GM21381 (cell line): ENCODE data around the gene IQCC.

Source experiments
- ATAC-seq: cut with Tn5 transposase; IDR thresholded peaks from one replicate; pipeline ENCODE4 v1.9.1; 2021; ENCODE audit warnings: mild to moderate bottlenecking, moderate library complexity; ENCODE audit not compliant: unreplicated experiment

IQCC gene

DNA sequence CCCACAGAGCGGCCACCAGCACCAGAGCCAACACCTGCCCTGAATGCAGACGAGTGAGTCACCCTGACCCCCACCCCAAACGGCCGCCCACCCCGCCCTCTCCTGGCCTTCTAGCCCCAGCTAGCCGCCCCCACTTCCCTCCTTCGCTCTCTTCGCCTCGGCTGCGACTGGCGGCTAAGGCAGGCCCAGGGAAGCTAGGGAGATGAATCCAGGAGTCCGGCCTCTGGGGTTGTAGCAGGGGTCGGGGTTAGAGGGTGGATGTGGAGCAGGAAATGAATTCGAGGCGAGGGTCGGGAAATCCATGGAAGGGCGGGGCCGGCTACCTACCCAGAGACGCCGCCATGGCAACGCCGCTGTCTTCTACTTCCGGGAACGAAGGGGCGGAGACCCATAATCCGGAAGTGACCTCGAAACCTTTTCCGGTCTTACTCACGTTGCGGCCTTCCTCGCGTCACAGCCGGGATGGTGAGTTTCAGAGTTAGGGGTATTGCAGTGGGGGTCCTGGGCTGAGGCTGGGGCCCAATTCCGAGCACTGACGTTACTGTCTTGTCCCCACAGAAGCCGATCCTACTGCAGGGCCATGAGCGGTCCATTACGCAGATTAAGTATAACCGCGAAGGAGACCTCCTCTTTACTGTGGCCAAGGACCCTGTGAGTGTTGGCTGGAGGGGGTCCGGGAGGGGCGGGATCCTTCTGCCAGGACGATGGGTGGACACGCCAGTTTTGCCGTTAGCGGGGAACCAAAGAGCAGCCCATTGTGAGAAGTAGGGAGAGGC lies 16.7 kb downstream of the IQCC start, which contains the start of the genes EIF3I and TMEM234:
Gene EIF3I (plus strand): TSS at position 428 of the 776 bp plus-strand sequence. CDS start 35 bp downstream, at position 463.
Gene TMEM234 (minus strand): TSS at position 374 of the 776 bp plus-strand sequence. CDS start 31 bp downstream, at position 343.
- peak; percentile 93 for ATAC-seq

DNA sequence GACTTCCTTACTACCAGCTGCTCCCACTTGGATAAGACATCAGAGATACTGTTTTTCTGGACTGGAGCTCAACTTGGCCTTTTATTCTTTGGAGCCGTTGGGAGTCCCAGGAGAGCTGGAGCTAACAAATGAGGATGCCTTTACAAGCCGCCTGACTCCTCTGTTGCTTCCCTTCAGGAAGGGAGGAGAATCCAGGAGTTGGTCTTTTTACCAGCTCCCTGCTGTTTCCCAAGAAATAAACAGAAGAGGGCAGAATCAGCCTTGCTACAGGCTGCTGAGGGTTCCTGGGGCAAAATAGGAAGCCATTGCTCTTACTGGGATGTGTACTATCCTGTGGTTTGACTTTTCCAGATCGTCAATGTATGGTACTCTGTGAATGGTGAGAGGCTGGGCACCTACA lies 18.2 kb downstream of the IQCC start:
- ATAC-seq, result no peak

DNA sequence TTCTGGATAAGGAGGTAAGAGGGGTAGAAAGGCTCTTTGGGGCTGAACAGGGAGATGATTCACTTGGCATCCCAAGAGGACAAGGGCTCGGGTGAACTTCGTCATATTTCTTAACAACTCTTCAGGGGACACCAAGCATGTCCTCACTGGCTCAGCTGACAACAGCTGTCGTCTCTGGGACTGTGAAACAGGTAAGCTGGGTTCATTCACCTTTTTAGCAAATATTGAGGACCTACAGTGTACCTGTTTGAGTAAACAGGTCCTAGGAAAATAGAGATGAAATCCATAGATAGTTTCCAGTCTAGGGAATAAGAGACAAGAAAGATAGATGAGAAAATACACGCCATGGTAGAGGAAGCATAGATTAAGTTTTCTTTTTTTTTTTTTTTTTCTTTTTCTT lies 18.8 kb downstream of the IQCC start:
- no peak for ATAC-seq

DNA sequence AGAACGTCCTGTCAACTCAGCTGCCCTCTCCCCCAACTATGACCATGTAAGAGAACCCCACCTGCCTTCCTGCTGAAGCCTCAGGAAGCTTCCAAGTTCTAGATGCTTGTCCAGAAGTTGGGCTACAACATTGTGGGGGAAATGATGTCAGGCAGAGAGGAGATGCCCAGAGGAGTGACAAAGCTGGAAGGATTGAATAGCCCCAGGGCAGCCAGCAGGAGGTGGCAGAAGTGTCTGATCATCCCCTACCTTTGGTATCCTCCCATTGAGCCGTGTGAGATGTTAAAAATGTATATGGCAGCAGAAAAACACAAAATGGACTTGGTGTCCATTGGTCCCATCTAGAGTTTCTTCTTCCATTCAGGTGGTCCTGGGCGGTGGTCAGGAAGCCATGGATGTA lies 23.3 kb downstream of the IQCC start:
- ATAC-seq, result no peak

DNA sequence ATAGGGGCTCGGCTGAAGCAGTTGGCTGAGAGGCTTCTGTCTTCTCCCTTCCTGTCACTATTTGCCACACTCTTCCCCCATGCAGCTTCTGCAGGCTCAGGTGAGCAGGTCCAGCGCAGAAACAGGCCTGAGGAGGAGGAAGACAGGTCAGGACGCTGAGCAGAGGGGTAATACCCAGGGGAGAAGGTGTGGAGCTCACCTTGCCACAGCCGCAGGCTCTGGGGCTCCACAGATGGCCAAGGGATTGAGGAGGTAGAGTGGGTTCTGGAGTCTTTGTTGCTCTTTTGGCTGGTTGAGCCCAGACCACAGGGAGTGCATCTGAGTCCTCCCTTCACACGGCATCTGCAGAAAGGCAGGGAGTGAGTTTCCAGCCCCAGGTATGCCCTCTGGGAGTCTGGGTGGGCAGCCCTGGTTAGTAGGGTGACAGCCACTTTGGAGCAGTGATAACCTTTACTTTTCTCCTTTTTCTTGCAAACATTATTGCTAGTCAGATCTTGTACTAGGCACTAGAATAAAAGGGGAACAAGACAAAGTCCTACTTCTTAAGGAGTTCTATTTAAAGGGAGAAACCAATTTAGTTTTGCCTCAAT lies 26.5 kb downstream of the IQCC start:
- no peak for ATAC-seq

DNA sequence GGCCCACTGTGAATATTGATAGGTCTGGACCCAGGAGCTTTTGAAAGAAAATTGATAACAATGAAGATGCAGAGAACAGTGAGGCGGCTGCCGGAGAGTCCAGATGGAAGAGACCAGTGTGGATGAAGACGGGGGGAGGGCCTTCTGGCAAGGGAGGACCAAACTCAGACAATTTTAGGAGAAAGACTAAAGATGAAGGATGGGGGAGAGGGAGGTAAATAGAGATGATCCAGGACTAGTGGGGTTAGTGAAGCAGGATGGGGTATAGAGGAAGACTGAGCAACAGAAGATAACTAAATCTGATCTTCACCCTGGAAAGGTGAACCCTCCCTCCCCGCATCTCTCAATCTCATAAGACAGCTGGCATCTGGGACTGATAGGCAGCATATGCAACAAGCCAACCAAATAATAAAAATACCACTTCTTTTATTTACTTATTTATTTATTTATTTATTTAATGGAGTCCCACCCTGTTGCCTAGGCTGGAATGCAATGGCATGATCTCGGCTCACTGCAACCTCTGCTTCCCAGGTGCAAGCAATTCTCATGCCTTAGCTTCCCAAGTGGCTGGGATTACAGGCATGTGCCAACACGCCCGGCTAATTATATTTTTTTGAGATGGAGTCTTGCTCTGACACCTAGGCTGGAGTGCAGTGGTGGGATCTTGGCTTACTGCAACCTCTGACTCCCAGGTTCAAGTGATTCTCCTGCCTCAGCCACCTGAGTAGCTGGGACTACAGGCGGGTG lies 27.3 kb downstream of the IQCC start:
- no peak for ATAC-seq

DNA sequence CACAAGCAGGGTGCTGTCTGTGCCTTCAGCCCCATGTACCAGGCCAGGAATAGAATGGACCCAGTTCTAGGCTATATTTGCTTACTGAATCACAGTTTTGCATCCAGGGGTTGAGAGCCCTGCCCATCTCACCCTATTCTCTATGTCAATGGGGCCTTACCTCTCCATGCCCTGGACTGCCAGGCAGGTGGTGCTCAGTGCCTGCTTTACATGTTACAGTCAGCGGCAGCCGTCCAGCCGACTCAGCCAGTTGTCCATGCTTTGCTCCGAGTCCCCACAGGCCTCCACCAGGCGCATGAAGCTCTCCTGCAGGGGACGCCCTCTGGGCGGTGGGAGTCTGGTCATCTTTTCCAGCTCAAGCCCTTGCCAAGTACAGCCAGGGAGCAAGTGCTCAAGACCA lies 29.3 kb downstream of the IQCC start:
- ATAC-seq, result no peak

DNA sequence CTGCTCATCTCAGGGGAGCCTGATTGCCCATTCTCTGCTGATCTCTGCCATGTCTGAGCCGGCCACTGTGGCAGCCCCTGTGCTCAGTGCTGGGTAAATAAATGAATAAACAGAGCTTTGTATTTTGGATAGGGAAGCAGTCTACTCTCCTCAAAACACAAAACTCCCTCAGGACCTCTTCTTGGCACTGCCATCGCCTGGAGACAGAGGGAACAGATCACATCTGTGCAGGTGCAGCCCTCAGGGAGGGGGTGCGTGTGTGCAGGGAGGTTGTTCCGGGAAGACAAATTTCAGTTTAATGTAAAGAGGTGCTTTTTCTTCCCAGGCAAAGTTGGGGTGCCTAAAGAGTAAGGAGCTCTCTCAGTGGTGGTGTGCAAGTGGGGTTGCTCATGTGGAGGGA lies 33.9 kb downstream of the IQCC start:
- no peak for ATAC-seq

DNA sequence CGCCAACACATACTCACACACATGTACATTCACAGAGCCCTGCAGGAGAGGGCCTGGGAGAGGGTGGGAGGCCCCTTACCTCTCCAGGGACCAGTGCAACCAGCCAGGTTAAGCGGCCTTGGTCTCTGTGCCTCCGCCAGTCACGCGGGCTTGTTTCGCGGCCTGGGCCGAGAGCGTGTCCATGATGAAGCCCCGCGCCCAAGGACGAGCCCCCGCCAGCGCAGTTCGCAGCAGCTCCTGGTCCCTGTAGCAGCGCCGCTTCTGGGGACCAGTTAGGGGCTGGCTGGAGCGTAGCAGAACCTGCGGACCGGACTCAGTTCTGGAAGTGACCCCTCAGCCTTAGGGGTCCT lies 34.3 kb downstream of the IQCC start:
- ATAC-seq, result no peak

DNA sequence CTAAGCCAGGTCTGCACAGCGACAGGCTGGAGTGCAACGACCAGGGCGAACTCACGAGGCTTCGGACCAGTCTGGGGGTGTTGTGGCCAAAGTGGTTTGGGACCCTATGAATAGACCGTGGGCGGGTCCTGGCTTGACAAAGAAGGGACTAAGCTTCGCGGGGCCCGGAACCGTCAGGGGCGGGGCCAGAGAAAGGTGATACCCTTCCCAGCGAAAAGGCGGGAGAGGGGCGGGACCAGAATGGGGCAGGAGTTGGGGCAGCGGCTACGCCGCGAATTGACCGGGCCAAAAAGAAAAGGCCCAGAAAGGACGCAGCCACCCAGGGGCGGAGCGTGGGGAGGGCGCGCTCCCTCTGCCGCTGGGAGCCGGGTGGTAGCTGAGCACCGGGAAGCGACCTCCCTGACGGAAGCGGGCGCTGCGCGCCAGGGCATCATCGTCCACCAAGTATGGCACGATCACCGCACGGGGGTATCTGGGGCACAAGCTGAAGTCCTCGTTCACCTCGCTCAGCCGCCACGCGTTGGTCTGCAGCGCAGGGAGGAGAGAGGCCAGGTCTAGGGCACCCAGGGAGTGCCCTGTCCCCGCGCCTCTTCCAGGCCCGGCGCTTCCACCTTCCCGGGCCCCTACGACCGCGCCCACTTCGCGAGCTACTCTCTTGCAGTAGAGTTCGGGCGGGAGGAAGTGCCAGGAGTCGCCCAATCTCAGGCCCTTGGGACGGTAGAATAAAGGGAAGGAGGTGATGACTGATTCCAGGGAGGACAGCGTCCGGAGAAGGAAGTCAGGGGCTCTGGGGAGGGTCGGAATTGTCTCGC lies 34.9 kb downstream of the IQCC start:
- ATAC-seq, result peak; percentile 38

DNA sequence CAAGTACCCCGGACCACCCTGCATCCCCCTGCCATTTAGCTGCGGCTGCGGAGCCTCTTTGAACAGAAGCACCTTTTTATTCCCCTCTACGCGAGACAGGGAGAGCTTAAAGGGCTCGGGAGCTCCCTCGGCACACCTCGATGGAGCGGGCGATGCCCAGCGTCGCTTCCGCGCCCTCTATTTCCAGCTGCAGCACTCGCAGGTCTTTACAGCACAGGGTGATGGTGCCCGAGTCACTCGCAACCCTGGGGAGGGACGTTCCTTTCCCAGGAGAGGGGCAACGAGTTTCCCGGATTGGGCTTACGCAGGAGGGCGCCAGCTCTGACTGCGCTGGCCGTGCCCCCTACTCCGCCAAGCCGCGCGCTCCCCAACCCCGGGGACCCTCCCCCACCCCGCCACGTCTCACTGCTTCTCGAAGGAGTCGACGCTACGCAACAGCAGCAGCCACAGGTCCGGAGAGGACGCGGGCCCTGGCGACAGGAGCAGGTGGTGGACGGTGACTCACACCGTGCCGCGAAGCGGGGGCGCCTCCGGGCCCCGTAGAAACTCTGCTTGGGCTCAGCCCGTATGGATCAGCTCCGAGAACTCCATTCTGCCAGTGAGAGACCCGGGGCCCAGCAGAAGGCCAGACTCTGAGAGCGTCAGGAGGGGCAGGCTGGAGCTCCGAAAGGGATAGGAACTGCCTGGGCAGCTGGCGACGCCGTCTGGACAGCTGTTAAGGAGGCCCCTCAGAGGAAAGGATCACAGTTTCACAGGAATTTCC lies 35.7 kb downstream of the IQCC start:
- ATAC-seq, result peak; percentile 43

DNA sequence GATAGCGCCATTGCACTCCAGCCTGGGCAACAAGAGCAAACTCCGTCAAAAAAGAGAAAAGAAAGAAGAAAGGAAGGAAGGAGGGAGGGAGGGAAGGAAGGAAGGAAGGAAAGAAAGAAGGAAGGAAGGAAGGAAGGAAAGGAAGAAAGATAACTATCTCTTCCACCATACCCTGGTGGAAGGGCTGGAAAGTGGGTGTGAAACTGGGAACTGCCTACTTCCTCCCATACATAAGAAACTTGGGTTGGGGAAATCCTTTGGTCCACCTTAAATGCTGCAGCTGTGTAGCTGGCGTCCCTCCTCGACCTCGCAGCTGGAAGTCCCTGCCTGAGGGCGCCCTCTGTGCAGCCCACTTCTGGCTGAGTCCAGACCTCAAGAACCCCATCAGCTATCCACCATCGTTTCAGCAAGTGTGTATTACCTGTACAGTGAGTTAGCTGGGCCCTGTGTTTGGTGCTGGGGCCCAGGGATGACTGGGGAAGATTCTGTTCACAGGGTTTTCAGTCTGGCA lies 36.9 kb downstream of the IQCC start:
- no peak for ATAC-seq

DNA sequence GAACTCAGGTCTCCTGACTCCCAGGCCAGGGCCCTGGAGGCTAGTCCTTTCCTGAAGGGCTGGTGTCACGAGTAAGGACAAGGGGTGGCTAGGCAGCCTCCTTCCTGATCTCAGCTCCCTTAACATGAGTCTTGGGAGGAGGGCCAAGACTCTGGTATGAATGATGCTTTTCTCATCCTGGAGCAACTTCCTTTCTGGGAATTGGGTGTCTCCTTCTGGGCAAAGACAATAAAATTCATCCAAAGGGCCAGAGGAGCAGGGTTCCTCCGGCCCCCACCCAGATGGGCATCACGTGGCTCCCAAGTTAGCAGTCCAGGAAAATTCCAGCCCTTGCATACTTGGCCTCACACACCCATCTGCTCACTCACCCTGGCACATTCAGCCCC lies 41.4 kb downstream of the IQCC start, which contains the start of gene FAM167B:
Gene FAM167B (plus strand): TSS at position 335 of the 386 bp plus-strand sequence. CDS start 200 bp downstream, outside the sequence.
- no peak for ATAC-seq

DNA sequence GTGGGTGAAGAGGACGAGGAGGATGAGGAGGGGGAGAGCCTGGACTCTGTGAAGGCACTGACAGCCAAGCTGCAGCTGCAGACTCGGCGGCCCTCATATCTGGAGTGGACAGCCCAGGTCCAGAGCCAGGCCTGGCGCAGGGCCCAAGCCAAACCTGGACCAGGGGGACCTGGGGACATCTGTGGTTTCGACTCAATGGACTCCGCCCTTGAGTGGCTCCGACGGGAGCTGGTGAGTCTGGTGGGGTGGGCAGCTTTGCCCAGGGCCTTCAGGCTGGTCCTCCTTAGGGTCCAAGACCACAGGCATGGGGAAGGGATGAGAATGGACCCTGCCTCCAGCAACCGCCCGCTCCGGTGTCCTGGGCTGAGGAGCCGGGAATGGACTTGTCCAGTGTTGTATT lies 42.0 kb downstream of the IQCC start:
- ATAC-seq, result no peak

DNA sequence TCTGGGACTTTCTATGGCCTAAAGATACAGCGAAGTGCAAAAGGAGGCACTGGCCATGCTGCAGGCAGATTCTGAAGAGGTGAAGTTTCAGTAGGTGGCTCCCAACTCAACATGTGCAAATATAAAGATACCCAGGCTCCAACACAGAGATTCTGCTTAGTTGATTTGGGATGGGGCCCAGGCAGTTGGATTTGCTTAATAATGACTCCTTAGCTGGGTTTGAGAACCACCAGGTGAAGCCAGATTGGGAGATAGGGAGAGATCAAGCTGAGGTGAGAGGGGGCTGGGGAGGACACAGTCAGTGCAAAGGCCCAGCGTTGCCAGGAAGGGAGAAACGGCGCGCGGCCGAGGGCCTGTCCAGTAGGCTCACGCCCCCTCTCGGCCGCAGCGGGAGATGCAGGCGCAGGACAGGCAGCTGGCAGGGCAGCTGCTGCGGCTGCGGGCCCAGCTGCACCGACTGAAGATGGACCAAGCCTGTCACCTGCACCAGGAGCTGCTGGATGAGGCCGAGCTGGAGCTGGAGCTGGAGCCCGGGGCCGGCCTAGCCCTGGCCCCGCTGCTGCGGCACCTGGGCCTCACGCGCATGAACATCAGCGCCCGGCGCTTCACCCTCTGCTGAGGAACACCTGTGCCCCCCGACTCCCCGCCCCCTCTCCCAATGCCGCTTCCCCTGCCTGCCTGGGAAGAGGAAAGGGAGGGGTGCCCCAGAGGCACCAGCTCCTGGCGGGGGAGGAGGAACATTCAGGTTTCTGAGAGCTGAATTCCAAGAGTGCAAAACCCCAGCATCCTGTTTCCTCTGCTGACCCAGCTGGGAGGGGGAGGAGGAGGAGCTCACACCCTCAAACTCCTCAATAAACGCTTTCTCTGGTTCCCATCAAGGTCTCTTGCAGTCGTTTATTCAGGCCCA lies 42.8 kb downstream of the IQCC start:
- ATAC-seq, result no peak

DNA sequence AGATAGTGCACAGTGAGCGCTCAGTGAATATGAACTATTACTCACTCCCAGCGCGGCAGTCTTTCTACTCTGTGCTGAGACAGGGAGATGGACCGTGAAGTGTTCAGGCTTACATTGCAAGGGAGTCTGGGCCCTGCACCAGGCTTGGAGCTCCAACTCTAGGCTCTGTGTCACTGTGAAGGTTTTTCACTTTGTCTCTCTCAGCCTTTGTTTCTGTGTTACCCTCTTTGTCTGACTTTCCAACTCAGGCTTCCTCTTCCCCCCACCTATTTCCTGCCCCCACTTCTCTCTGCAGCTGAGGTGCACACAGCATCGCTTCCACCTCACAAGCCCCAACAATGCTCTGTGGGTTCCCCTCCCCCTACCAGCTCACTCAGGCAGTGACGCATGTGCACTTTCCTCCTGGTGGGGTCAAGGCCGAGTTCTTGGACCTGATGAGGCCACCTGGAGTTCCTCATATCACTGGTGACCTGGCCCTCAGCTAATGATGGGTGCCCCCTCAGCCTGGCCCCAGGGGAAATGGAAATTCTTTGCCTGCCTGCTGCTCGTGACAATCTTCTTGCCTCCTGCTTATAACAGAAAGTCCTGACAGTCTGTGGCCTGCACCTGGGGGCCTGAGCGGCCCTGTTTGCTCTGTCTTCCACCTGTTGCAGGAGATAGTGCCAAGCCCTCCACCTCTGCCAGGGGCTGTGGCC lies 44.5 kb downstream of the IQCC start:
- no peak for ATAC-seq

DNA sequence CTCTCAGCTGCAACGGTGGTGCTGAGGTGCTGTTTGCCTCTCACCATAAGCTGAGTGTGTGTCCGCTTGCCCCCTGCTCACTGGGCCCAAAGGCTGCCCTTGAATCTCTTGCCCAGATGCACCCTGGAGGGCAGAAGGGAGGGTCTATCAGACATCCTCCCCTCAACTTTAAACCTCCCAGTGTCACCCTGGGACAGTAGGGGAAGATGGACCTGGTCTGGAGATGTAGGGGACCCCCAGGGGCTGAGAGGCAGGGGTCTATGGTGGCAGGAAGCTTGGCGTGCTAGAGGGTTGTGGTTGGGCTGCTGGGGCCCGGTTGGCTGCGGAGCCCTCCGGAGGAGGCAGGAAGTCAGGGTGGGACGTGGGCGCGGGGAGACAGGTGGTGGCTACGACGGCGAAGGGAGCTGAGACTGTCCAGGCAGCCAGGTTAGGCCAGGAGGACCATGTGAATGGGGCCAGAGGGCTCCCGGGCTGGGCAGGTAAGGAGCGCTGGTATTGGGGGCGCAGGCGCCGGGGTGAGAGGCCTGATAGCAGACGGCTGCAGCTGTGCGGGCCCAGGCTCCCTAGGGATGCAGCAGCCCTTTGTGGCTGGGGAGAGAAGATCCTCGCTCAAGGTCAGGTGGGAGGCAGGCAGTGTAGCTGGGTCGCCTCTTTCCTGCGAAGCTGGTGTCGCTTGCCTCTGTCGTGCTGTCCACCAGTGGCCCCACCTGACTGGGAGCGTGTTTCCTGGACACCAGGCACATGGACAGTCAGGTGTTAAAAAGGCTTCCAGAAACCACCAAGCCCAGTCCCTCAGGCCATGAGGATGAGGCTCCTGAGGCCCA lies 45.6 kb downstream of the IQCC start, which contains the start of gene LCK:
Gene LCK (plus strand): TSS at position 373 of the 824 bp plus-strand sequence. CDS start 23,065 bp downstream, outside the sequence.
- no peak for ATAC-seq
